OCI-LY1 (cell line): ENCODE measurements around the gene UBA52.

Experiments used
- H2AFZ ChIP-seq: fragments of 200-600 bp; sonication (generic), shearing (Covaris generic); 2 replicates; pipeline ENCODE4 v1.6.0; 2014; ENCODE audit warnings: antibody characterized with exemption, mild to moderate bottlenecking, low read length
- H3F3A ChIP-seq: fragments of 200-600 bp; sonication (generic), shearing (Covaris generic); 2 replicates; pipeline ENCODE4 v1.6.0; 2014; ENCODE audit warnings: mild to moderate bottlenecking, antibody characterized with exemption, low read length, moderate library complexity; ENCODE audit not compliant: insufficient read depth
- H3K27ac ChIP-seq: fragments of 200-600 bp; sonication (generic); 2 replicates; pipeline ENCODE4 v1.5.1; 2014; ENCODE audit warnings: low read length, mixed run types, mild to moderate bottlenecking, low read depth; ENCODE audit not compliant: poor library complexity, severe bottlenecking
- H3K27me3 ChIP-seq: fragments of 200-600 bp; sonication (generic); 2 replicates; pipeline ENCODE4 v1.6.0; 2014; ENCODE audit warnings: antibody characterized with exemption, mild to moderate bottlenecking, low read length, moderate library complexity; ENCODE audit not compliant: insufficient read depth
- H3K36me3 ChIP-seq: fragments of 200-600 bp; sonication (generic); 2 replicates; pipeline ENCODE4 v1.6.1; 2014; ENCODE audit warnings: mild to moderate bottlenecking, antibody characterized with exemption, low read length, moderate library complexity, mixed read lengths; ENCODE audit not compliant: insufficient read depth
- H3K4me1 ChIP-seq: fragments of 200-600 bp; sonication (generic); 2 replicates; pipeline ENCODE4 v1.5.1; 2014; ENCODE audit warnings: mild to moderate bottlenecking, low read length, moderate library complexity; ENCODE audit not compliant: insufficient read depth, severe bottlenecking
- H3K4me2 ChIP-seq: fragments of 200-600 bp; sonication (generic), shearing (Covaris generic); 2 replicates; pipeline ENCODE4 v1.6.1; 2014; ENCODE audit warnings: low read length
- H3K4me3 ChIP-seq: fragments of 200-600 bp; sonication (generic); 2 replicates; pipeline ENCODE4 v1.5.1; 2014; ENCODE audit warnings: low read length, low read depth, mild to moderate bottlenecking, mixed read lengths; ENCODE audit not compliant: poor library complexity, severe bottlenecking
- H3K79me2 ChIP-seq: fragments of 200-600 bp; shearing (Covaris generic); 2 replicates; pipeline ENCODE4 v1.6.1; 2016; ENCODE audit warnings: mixed run types, low read length, mixed read lengths; ENCODE audit not compliant: insufficient read depth
- H3K9ac ChIP-seq: fragments of 200-600 bp; sonication (generic), shearing (Covaris generic); 2 replicates; pipeline ENCODE4 v1.6.1; 2014; ENCODE audit warnings: mild to moderate bottlenecking, low read length, mixed read lengths
- H3K9me2 ChIP-seq: fragments of 200-600 bp; sonication (generic), shearing (Covaris generic); 2 replicates; pipeline ENCODE4 v1.6.1; 2014; ENCODE audit warnings: low read depth, mild to moderate bottlenecking, low read length, mixed read lengths
- H3K9me3 ChIP-seq: fragments of 200-600 bp; shearing (Covaris generic); 2 replicates; pipeline ENCODE4 v1.6.1; 2014; ENCODE audit warnings: low read length, mixed read lengths
- H4K20me1 ChIP-seq: fragments of 200-600 bp; sonication (generic), shearing (Covaris generic); 2 replicates; pipeline ENCODE4 v1.6.0; 2016; ENCODE audit warnings: mild to moderate bottlenecking, low read length; ENCODE audit not compliant: insufficient read depth
- EZH2 ChIP-seq: fragments of 200-600 bp; sonication (generic), shearing (Covaris generic); IDR thresholded peaks from 2 replicates; pipeline ENCODE4 v1.8.0; 2017; ENCODE audit warnings: borderline replicate concordance, mixed run types, mild to moderate bottlenecking, antibody characterized with exemption, low read length, moderate library complexity, mixed read lengths
- TF ChIP-seq, protein P1 (sequence below): fragments of 200-600 bp; sonication (generic), shearing (Covaris generic); IDR thresholded peaks from 2 replicates; pipeline ENCODE4 v1.5.1; 2017; ENCODE audit warnings: mild to moderate bottlenecking, antibody characterized with exemption, low read length, moderate library complexity, mixed read lengths

UBA52 gene

DNA sequence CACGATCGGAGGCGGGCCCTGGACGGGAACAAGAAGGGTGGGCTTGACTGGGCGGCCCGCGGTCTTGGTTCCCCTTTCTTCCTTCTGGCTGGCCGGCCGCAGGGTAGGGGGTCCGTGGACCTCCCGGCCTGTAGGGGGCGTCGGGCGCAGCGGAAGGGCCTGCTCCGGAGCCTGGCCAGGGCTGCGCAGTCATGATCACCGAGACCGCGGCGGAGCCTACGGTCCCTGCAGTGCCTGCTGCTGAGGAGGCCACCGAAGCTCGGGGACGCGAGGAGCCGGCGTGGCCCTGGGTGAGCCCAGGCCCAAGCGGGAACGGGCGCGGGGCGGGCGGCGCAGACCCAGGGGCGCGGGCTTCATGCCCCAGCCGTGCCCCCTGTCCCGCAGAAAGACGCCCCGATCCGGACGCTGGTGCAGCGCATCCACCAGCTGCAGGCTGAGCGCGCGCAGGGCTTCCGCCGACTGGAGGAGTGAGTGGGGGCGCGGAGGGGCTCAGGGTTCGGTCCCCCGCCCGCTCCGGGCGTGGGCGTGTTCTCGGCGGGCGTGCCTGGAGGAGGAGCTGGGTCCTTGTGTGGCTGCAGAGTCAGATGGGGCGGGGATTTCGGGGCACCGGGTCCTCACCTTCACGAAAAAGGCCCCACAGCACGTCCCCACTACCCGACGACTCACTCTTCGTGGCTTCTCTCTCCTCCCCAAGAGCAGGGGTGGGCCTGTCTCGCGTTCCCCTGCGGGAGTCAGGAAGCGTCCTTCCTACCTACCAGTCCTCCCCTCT is 17.1 kb downstream of the UBA52 start, which contains the start of gene REX1BD:
Gene REX1BD (plus strand): TSS at position 188 of the 769 bp plus-strand sequence. CDS start 4 bp downstream, at position 192.
- Histone ChIP-seq H3K27ac (peak within 1 kb of the TSS; percentile 88), H3K9me2 (no peaks in the 10 kb centered on the region), H3K4me2 (peak within 1 kb of the TSS; percentile 78), H4K20me1 (no peaks in the 10 kb centered on the region), H3K36me3 (no peaks in the 10 kb centered on the region), H3K27me3 (no peaks in the 10 kb centered on the region; the same call in 1 of the 2 replicates), H3K4me1 (peaks cover 42% of the 10 kb centered on the region), H3K9me3 (no peaks in the 10 kb centered on the region), H3K79me2 (no peaks in the 10 kb centered on the region), H3F3A (no peaks in the 10 kb centered on the region), H3K4me3 (peak within 1 kb of the TSS; percentile 66), H2AFZ (no peak within 1 kb of the TSS), H3K9ac (peak within 1 kb of the TSS; percentile 79)
- TF ChIP-seq, protein P1, sequence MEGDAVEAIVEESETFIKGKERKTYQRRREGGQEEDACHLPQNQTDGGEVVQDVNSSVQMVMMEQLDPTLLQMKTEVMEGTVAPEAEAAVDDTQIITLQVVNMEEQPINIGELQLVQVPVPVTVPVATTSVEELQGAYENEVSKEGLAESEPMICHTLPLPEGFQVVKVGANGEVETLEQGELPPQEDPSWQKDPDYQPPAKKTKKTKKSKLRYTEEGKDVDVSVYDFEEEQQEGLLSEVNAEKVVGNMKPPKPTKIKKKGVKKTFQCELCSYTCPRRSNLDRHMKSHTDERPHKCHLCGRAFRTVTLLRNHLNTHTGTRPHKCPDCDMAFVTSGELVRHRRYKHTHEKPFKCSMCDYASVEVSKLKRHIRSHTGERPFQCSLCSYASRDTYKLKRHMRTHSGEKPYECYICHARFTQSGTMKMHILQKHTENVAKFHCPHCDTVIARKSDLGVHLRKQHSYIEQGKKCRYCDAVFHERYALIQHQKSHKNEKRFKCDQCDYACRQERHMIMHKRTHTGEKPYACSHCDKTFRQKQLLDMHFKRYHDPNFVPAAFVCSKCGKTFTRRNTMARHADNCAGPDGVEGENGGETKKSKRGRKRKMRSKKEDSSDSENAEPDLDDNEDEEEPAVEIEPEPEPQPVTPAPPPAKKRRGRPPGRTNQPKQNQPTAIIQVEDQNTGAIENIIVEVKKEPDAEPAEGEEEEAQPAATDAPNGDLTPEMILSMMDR = peak; percentile 95
- TF ChIP-seq EZH2 = no peak

DNA sequence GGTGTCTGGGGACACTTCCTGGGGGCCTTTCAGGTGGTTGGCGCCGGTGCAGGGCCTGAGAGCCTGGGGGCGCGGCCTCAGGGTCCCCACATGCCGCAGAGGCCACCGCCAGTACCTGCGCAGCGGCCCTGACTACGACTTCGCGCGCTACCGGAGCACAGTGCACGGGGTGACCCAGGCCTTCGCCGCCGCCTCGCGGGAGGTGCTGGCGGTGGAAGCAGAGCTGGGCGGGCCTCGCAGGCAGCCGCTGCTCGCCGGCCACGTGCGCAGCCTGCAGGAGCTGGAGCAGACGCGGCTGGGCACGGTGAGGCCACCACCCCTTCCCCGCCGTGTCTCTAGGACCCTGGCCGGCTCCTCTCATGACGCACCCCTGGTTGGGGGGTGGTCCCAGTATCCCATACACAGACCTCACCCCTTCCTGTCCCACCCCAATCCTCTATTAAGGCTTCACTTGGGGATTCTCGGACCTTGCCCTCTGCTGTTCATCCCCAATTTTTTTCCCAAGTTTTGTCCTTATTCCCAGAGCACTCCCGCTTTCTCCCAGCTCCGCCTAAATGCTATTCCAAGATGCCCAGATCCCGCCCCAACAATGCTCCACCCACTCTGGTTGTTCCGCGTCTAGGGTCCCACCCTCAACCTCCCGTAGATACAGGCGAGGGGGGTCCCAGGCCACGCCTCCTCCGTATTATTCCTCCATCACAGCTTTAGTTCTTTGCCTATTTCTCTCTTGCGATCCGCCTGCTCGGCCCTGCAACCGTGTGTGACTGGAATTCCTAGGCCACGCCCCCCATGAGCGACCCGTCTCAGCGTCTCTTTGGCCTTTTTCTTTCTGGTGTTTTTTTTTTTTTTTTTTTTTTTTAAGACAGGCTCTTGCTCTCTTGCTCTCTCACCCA is 18.0 kb downstream of the UBA52 start:
- H3K4me3 ChIP-seq = peak overlapping the region; percentile 66
- TF ChIP-seq EZH2 = no peak
- TF ChIP-seq, protein P1 = no peak
- H3K79me2 ChIP-seq = no peaks in the 10 kb centered on the region
- peak overlapping the region; percentile 79 for H3K9ac ChIP-seq
- no peaks in the 10 kb centered on the region for H4K20me1 ChIP-seq
- H2AFZ ChIP-seq = no peak overlapping the region
- peak overlapping the region; percentile 88 for H3K27ac ChIP-seq
- H3K27me3 ChIP-seq = no peaks in the 10 kb centered on the region; the same call in 1 of the 2 replicates
- H3K9me2 ChIP-seq = no peaks in the 10 kb centered on the region
- H3K36me3 ChIP-seq = no peaks in the 10 kb centered on the region
- H3F3A ChIP-seq = no peaks in the 10 kb centered on the region
- no peaks in the 10 kb centered on the region for H3K9me3 ChIP-seq
- H3K4me2 ChIP-seq = peak overlapping the region; percentile 78
- peaks cover 45% of the 10 kb centered on the region for H3K4me1 ChIP-seq

DNA sequence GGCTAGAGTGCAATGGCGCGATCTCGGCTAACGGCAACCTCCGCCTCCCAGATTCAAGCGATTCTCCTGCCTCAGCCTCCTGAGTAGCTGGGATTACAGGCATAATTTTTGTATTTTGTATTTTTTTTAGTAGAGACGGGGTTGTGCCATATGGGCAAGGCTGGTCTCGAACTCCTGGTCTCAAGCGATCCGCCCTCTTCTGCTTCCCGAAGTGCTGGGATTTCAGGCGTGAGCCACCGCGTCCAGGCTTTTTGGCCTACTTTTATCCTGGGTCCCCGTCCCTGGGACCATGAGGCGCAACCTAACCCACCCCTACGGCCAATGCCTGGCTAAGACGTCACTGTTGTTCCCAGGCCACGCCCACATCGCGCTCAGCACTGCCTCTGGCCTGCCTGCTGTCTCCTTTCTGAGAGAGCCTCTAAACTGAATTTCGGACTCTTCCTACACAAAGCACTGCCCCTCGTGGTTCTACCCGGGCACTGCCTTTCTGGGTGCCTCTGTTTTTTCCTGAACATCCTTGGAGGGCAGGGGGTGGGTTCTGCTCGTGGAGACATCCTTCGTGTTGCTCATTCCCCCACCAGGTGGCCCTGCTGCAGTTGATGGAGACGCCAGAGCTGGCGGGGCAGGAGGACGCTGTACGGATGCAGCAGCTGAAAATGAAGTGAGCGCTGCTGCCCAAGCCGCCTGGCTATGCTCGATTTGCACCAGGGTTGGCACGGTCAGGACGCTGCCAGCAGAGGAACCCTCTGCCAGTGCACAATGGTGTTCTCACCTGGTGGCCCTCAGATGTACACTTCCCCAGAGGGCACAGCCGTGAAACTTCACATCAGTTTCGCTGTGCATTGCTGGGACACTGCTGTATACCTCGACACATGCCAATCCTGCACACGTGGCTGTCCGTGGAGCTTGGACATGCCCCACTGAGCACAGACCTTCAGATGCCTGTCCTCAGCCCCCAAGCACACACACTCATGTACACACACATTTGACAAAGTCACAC is 18.9 kb downstream of the UBA52 start:
- no peaks in the 10 kb centered on the region for H3K36me3 ChIP-seq
- TF ChIP-seq, protein P1 = peak; percentile 90
- TF ChIP-seq EZH2 = no peak
- H3K4me2 ChIP-seq = peak overlapping the region; percentile 78

More for the DNA sequence above, 18.9 kb downstream of the UBA52 start:
- Histone ChIP-seq H3K79me2 (no peaks in the 10 kb centered on the region), H4K20me1 (no peaks in the 10 kb centered on the region), H3K9me2 (no peaks in the 10 kb centered on the region), H3K27me3 (no peaks in the 10 kb centered on the region), H3K9ac (peak overlapping the region; percentile 79), H3K4me1 (peaks cover 49% of the 10 kb centered on the region), H3F3A (no peaks in the 10 kb centered on the region), H3K4me3 (peak overlapping the region; percentile 66), H2AFZ (no peak overlapping the region), H3K27ac (peak overlapping the region; percentile 88), H3K9me3 (no peaks in the 10 kb centered on the region)
